HL-60/S4 treated with retinoic acid at 250 ng/mL for 4 days and 3 days (cell line): ENCODE data around the gene WDR27.

Source experiments
- in situ Hi-C: fragments of 300-500 bp; cut with MboI; formaldehyde crosslinking; loops from 2 replicates; pipeline ENCODE4 v1.7.0; 2022; ENCODE audit warnings: low sequenced_read_pairs

Gene WDR27

DNA sequence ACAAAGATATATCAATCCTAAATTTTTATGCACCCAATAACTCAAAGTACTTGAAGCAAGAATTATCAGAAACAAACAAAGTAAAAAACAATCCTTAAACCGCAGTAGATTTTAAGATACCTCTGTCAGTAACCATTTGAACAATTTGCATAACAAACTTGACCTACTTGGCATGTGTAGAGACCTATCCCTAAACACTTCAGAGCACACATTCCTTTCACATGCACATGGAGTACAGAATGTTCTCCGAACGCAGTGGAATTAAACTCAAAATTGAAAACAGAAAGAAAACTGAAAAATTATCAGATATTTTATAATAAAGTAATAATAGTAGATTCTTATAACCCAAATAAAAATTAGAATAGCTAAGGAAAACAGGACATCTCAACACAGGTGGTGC is 285.6 kb downstream of the WDR27 start:
- in situ Hi-C loops = no loop called here

DNA sequence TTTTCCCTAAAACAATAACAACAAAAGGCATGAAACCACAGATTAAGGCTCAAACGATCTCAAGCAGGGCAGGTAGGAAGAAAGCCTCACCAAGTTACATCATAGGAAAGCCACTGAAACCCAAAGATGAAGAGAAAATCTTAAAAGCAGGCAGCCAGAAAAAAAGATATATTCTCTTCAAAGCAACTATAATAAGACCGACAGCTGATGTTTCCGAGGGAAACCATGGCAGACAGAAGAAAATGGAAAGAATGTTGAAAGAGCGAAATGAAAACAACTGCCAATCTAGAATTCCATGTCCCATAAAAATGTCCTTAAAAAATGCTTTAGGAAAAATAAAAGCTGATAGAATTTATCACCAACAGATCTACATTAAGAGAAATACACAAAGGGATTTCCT is 286.6 kb downstream of the WDR27 start:
- in situ Hi-C loops = no loop called here

- in situ Hi-C loops = no loop called here
Observed at GRCh38 chr6:169411722-169412121, 290.1 kb downstream of the WDR27 start.

- in situ Hi-C loops = no loop called here
Observed at GRCh38 chr6:169411296-169411695, 290.5 kb downstream of the WDR27 start.

- in situ Hi-C loops = no loop called here
Observed at GRCh38 chr6:169409742-169410312, 292.0 kb downstream of the WDR27 start.

GRCh38 chr6:169407325-169407724 is 294.5 kb downstream of the WDR27 start:
- in situ Hi-C loops = no loop called here
